T-helper 17 cell (primary cell): ENCODE results near the gene SDK1. TPM values are rescaled to one million over a fixed set of nuclear protein-coding genes. Genes with fewer than 3 reads are reported as not detected.

ENCODE experiments used
- ATAC-seq: fragments of 150-1000 bp; cut with Tn5 transposase; 2 replicates; pipeline ENCODE4 v1.10.0; 2021; ENCODE audit warnings: mild to moderate bottlenecking, moderate library complexity
- DNase-seq, 3 donors: peaks; one replicate each; pipeline versions ENCODE4 v3.0.0 to v3.0.0-alpha.2; 2020 to 2021
- H3K9me3 ChIP-seq: one replicate; pipeline ENCODE4 v1.7.0; 2013; ENCODE audit warnings: low read length, mild to moderate bottlenecking; ENCODE audit not compliant: control insufficient read depth, poor library complexity, severe bottlenecking
- H3K27ac Mint-ChIP-seq: one replicate; pipeline ENCODE4 v1.8.0; 2022; ENCODE audit warnings: mild to moderate bottlenecking, moderate library complexity, mixed read lengths
- H3K27me3 Mint-ChIP-seq: one replicate; pipeline ENCODE4 v1.8.0; 2022; ENCODE audit warnings: mixed read lengths
- H3K36me3 Mint-ChIP-seq: one replicate; pipeline ENCODE4 v1.8.0; 2022; ENCODE audit warnings: low read depth, mixed read lengths
- H3K4me1 Mint-ChIP-seq: one replicate; pipeline ENCODE4 v1.8.0; 2022; ENCODE audit warnings: mild to moderate bottlenecking, mixed read lengths
- H3K4me3 Mint-ChIP-seq: one replicate; pipeline ENCODE4 v1.8.0; 2022; ENCODE audit warnings: mild to moderate bottlenecking, moderate library complexity, mixed read lengths
- total RNA-seq, 4 donors: library from RNA in 2 of 4; stranded (reverse) in 2 of 4; gene quantifications; one replicate each; pipeline ENCODE4 v1.2.3 and lab custom pipeline; 2022 to 2026

Gene SDK1
- total RNA-seq, 2 donors from 2014 or later: 0.12 to 0.13 TPM

- DNase-seq: no peak
- no peaks in the 10 kb centered on the region for H3K9me3 ChIP-seq
- Mint-ChIP-seq H3K27me3 (peaks cover 18% of the 10 kb centered on the region), H3K4me1 (peaks cover 3% of the 10 kb centered on the region), H3K4me3 (no peak overlapping the region), H3K27ac (no peak overlapping the region), H3K36me3 (no peaks in the 10 kb centered on the region)
- no peak for ATAC-seq
Observed at GRCh38 chr7:3520206-3520605, 219.2 kb downstream of the SDK1 start.

- peaks cover 8% of the 10 kb centered on the region for H3K27me3 Mint-ChIP-seq
- no peak overlapping the region for H3K27ac Mint-ChIP-seq
- no peak for DNase-seq
- no peak overlapping the region for H3K4me3 Mint-ChIP-seq
- no peaks in the 10 kb centered on the region for H3K4me1 Mint-ChIP-seq
- no peak for ATAC-seq
- peaks cover 3% of the 10 kb centered on the region for H3K36me3 Mint-ChIP-seq
- no peaks in the 10 kb centered on the region for H3K9me3 ChIP-seq
Observed at GRCh38 chr7:3527496-3528124, 226.6 kb downstream of the SDK1 start.

GRCh38 chr7:3533040-3533439 is 232.0 kb downstream of the SDK1 start:
- DNase-seq (no peak), ATAC-seq (no peak)
- H3K27ac Mint-ChIP-seq: no peak overlapping the region
- H3K4me3 Mint-ChIP-seq: peak overlapping the region; percentile 21
- no peaks in the 10 kb centered on the region for H3K9me3 ChIP-seq
- H3K27me3 Mint-ChIP-seq: peaks cover 4% of the 10 kb centered on the region
- H3K4me1 Mint-ChIP-seq: no peaks in the 10 kb centered on the region
- H3K36me3 Mint-ChIP-seq: no peaks in the 10 kb centered on the region

GRCh38 chr7:3537210-3537875 is 236.3 kb downstream of the SDK1 start:
- no peak overlapping the region for H3K4me3 Mint-ChIP-seq
- peaks cover 2% of the 10 kb centered on the region for H3K4me1 Mint-ChIP-seq

GRCh38 chr7:3538041-3538440 is 237.0 kb downstream of the SDK1 start:
- ATAC-seq (no peak), DNase-seq (no peak)
- Mint-ChIP-seq H3K4me3 (no peak overlapping the region), H3K36me3 (no peaks in the 10 kb centered on the region), H3K27me3 (peaks cover 4% of the 10 kb centered on the region), H3K27ac (no peak overlapping the region), H3K4me1 (peaks cover 2% of the 10 kb centered on the region)
- H3K9me3 ChIP-seq: no peaks in the 10 kb centered on the region

More at GRCh38 chr7:3537210-3537875, 236.3 kb downstream of the SDK1 start:
- peaks cover 4% of the 10 kb centered on the region for H3K27me3 Mint-ChIP-seq
- H3K27ac Mint-ChIP-seq: no peak overlapping the region
- ATAC-seq: no peak
- H3K36me3 Mint-ChIP-seq: no peaks in the 10 kb centered on the region
- H3K9me3 ChIP-seq: no peaks in the 10 kb centered on the region
- no peak for DNase-seq

- Mint-ChIP-seq H3K4me3 (no peak overlapping the region), H3K27me3 (peaks cover 4% of the 10 kb centered on the region), H3K27ac (no peak overlapping the region), H3K36me3 (no peaks in the 10 kb centered on the region), H3K4me1 (peaks cover 2% of the 10 kb centered on the region)
- no peaks in the 10 kb centered on the region for H3K9me3 ChIP-seq
- DNase-seq (no peak), ATAC-seq (no peak)
Observed at GRCh38 chr7:3540456-3541220, 239.6 kb downstream of the SDK1 start.

GRCh38 chr7:3544202-3544601 is 243.2 kb downstream of the SDK1 start:
- no peak overlapping the region for H3K4me3 Mint-ChIP-seq
- H3K36me3 Mint-ChIP-seq: no peaks in the 10 kb centered on the region
- H3K27ac Mint-ChIP-seq: no peak overlapping the region
- H3K27me3 Mint-ChIP-seq: peaks cover 20% of the 10 kb centered on the region
- peaks cover 2% of the 10 kb centered on the region for H3K4me1 Mint-ChIP-seq
- ATAC-seq (no peak), DNase-seq (no peak)
- no peaks in the 10 kb centered on the region for H3K9me3 ChIP-seq

- no peaks in the 10 kb centered on the region for H3K9me3 ChIP-seq
- DNase-seq: no peak
- H3K4me3 Mint-ChIP-seq: no peak overlapping the region
- no peak overlapping the region for H3K27ac Mint-ChIP-seq
- ATAC-seq: no peak
- no peaks in the 10 kb centered on the region for H3K4me1 Mint-ChIP-seq
- peaks cover 32% of the 10 kb centered on the region for H3K27me3 Mint-ChIP-seq
- no peaks in the 10 kb centered on the region for H3K36me3 Mint-ChIP-seq
Observed at GRCh38 chr7:3548815-3549214, 247.8 kb downstream of the SDK1 start.

GRCh38 chr7:3549601-3550000 is 248.5 kb downstream of the SDK1 start:
- Mint-ChIP-seq H3K4me3 (no peak overlapping the region), H3K36me3 (no peaks in the 10 kb centered on the region), H3K27ac (no peak overlapping the region), H3K27me3 (peaks cover 32% of the 10 kb centered on the region), H3K4me1 (no peaks in the 10 kb centered on the region)
- DNase-seq (no peak), ATAC-seq (no peak)
- H3K9me3 ChIP-seq: no peaks in the 10 kb centered on the region

GRCh38 chr7:3551536-3551935 is 250.5 kb downstream of the SDK1 start:
- peaks cover 33% of the 10 kb centered on the region for H3K27me3 Mint-ChIP-seq
- DNase-seq: no peak
- no peak overlapping the region for H3K27ac Mint-ChIP-seq
- H3K4me3 Mint-ChIP-seq: no peak overlapping the region
- ATAC-seq: no peak
- H3K9me3 ChIP-seq: no peaks in the 10 kb centered on the region
- H3K36me3 Mint-ChIP-seq: peaks cover 2% of the 10 kb centered on the region
- no peaks in the 10 kb centered on the region for H3K4me1 Mint-ChIP-seq

- Mint-ChIP-seq H3K27me3 (peaks cover 30% of the 10 kb centered on the region), H3K4me3 (no peak overlapping the region), H3K4me1 (no peaks in the 10 kb centered on the region), H3K27ac (no peak overlapping the region), H3K36me3 (peaks cover 2% of the 10 kb centered on the region)
- DNase-seq: no peak
- ATAC-seq: no peak
- H3K9me3 ChIP-seq: no peaks in the 10 kb centered on the region
Observed at GRCh38 chr7:3552499-3552898, 251.4 kb downstream of the SDK1 start.

- ATAC-seq (no peak), DNase-seq (no peak)
- no peaks in the 10 kb centered on the region for H3K9me3 ChIP-seq
- no peaks in the 10 kb centered on the region for H3K4me1 Mint-ChIP-seq
- H3K4me3 Mint-ChIP-seq: no peak overlapping the region
- peaks cover 2% of the 10 kb centered on the region for H3K36me3 Mint-ChIP-seq
- H3K27ac Mint-ChIP-seq: no peak overlapping the region
- H3K27me3 Mint-ChIP-seq: peaks cover 27% of the 10 kb centered on the region
Observed at GRCh38 chr7:3558400-3558799, 257.3 kb downstream of the SDK1 start.

- Mint-ChIP-seq H3K27me3 (peaks cover 28% of the 10 kb centered on the region), H3K4me3 (no peak overlapping the region), H3K36me3 (peaks cover 2% of the 10 kb centered on the region), H3K27ac (no peak overlapping the region), H3K4me1 (peaks cover 3% of the 10 kb centered on the region)
- ATAC-seq: no peak
- H3K9me3 ChIP-seq: no peaks in the 10 kb centered on the region
- DNase-seq: no peak
Observed at GRCh38 chr7:3559278-3559677, 258.2 kb downstream of the SDK1 start.
